GM10847 (cell line): ENCODE data around the gene RINT1.

Experiments
- POLR2A ChIP-seq: IDR thresholded peaks from 2 replicates; pipeline ENCODE4 v1.6.1; 2011; ENCODE audit not compliant: insufficient read length; ENCODE audit errors: extremely low read depth

Gene RINT1

GRCh38 chr7:105530546-105530945 lies 1.5 kb upstream of the RINT1 start:
- no peak for TF ChIP-seq POLR2A

GRCh38 chr7:105532709-105533460 lies 884 bp downstream of the RINT1 start:
- no peak for TF ChIP-seq POLR2A

DNA sequence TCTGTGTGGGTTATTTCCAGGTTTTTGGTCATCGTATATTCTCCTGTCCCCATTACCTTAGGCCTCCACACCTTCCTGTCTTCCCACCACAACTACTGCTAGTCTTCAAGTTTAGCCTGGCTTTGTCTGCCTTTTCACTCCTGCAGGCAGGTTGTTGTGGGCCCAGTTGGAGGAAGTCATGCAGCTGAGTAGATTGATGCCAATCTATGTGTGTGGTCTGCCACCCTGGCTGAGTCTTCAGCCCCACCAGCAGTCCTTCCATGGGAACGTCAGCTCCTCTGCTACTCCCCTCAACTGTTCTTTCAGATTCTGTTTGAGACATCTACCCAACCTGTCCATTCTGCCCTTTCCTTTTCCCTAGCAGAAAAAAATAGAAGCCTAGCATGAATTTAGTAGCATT lies 6.3 kb downstream of the RINT1 start:
- TF ChIP-seq POLR2A: no peak

DNA sequence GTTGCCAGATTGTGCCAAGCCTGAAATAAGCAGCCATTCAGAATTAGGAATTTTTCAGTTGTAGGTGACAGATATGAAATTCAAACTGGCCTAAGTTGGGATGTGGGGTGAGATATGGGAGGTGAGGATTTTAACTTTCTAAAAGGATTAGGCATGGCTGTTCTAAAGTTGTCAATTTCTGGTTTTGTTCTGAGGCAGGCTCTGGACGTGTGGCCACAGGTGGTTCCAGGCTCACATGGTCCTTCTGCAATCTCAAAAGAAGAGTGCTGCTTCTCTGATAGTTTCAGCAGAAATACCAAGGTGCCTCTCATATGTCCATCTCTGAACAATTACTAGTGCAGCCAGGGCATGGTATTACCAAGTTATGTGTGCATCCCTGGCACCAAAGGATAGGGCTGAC lies 27.9 kb downstream of the RINT1 start:
- no peak for TF ChIP-seq POLR2A

- no peak for TF ChIP-seq POLR2A
Observed at GRCh38 chr7:105565190-105565589, 33.2 kb downstream of the RINT1 start.

GRCh38 chr7:105567024-105567423 lies 35.0 kb downstream of the RINT1 start:
- TF ChIP-seq POLR2A: no peak

GRCh38 chr7:105567821-105568220 lies 35.8 kb downstream of the RINT1 start:
- no peak for TF ChIP-seq POLR2A

DNA sequence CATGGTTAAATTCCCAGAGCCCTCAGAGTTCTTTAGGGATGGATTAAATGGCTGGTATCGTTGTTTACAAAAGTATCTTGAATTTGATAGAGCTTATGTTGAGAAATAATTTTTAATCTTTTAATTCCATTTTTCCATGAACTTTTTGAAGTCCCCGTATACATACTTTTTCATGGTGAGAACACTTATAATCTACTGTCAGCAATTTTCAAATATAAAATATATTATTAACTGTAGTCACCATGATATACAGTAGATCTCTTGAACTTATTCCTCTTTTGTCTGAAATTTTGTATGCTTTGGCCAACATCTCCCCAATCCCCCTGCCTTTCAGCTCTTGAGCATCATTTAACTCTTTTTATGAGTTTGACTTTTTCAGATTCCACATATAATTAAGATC lies 39.9 kb downstream of the RINT1 start:
- no peak for TF ChIP-seq POLR2A

DNA sequence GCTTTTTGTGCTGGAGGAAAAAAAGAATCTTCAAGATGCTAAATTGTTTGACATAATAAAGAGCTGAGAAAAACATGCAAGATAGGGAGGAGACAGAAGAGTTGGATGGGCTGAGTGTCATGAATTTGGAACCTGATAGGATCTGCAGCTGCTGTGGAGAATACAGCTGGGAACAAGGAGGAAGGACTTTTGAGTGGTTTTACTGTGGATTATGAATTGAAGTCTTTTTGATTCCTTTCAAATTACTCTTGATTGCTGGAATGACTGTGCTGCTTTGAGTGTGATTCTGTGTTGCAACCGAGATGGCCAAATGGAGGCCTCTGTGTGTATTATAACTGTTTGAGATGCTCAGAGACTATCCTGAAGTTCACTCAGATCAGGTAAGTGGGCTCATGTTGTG lies 45.2 kb downstream of the RINT1 start:
- TF ChIP-seq POLR2A: no peak

DNA sequence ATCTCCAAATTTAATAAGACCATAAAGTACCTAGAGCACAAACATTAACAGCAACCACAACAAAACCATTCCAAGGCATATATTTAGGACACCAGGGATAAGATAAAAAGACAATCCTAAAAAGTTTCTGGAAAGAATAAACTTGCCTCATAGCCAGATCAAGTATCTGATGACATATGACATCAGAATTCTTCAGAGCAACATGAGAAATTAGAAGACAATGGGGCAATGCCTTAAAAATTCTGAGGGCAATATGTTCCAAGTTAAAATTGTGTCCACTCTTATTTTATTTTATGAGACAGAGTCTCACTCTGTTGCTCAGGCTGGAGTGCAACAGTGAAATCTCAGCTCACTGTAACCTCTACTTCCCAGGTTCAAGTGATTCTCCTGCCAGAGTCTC lies 46.5 kb downstream of the RINT1 start:
- TF ChIP-seq POLR2A: no peak

DNA sequence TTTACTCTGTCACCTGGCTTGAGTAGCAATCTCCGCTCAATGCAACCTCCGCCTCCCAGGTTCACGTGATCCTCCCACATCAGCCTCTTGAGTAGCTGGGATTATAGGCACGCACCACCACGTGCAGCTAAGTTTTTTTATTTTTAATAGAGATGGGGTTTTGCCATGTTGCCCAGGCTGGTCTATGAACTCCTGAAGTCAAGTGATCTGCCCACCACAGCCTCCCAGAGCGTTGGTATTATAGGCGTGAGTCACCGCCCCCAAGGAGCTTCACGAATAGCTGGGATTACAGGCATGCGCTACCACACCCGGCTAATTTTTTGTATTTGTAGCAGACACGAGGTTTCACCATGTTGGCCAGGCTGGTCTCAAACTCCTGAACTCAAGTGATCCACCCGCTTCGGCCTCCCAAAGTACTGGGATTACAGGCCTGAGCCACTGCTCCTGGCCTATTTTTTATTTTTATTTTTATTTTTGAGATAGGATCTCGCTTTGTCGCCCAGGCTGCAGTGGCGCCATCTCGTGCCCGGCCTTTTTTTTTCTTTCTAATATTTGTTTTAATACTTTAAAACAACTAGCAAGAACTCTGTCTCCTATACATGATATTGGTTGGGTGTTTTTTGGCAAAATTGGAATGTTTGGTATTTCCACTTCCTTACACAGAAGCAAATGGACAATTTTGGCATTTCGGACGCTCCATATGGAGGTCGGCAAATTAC lies 48.2 kb downstream of the RINT1 start:
- TF ChIP-seq POLR2A: no peak

GRCh38 chr7:105581066-105581811 lies 49.2 kb downstream of the RINT1 start, which contains the start of gene EFCAB10:
Gene EFCAB10 (minus strand): TSS chr7:105581493. CDS start chr7:105581463, 30 bp downstream.
- no peak for TF ChIP-seq POLR2A

DNA sequence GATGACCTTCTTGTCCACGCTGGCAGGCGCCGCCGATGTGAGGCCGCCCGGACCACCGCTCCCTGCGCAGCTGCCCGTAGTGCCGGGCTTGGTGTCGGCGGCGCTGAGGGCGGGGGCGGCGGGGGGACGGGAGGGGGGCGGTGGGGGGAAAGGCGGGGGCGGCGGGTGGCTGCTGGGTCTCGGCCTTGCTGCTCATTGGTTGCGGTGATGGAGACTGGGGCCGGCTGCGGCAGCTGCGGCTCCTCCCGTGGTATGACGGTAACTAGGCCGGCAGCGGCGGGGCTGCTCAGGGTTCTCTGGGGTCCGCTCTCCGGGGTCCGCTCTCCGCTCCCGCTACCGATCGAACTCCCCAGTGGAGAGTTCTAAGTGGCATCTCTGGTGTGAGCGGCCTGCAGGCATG lies 51.1 kb downstream of the RINT1 start:
- no peak for TF ChIP-seq POLR2A

GRCh38 chr7:105584165-105584564 lies 52.2 kb downstream of the RINT1 start:
- no peak for TF ChIP-seq POLR2A

DNA sequence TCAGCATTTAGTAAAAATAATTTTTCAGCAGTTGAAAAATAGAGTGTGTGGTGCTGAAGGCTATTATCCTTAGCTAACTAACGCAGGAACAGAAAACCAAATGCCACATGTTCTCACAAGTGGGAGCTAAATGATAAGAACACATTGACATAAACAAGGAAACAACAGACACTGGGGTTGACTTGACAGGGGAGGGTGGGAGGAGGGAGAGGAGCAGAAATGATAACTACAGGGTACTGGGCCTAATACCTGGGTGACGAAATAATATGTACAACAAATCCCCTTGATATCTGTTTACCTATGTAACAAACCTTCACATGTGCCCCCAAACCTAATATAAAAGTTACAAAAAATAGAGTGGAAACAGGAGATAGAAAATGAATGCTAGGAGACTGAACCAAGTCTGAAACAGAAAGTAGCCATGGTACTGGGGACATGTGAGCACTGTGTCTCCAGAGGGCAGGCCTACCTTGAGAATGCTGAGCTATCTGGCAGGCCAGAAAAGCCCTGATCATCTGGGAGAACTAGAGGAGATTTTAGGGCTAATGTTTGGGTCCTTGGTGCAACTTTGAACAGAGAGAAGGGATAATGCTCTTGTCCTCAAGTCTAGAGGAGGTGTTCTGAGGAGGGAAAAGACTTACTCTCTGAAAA lies 54.0 kb downstream of the RINT1 start:
- no peak for TF ChIP-seq POLR2A
